ENCODE measurements around the gene RASSF4. TPM values are rescaled to one million over a fixed set of nuclear protein-coding genes. Genes with fewer than 3 reads are reported as not detected.

RASSF4 gene
- total RNA-seq, 1 experiment from 2014 or later = 11.5 TPM

- Histone ChIP-seq H2BK15ac (ENCODE audit: low read depth, low read length) (no peak overlapping the region), H3K79me2 (ENCODE audit: insufficient read depth, low read length) (no peaks in the 10 kb centered on the region), H3K79me1 (ENCODE audit: insufficient read depth, low read depth, low read length, poor library complexity, severe bottlenecking) (no peaks in the 10 kb centered on the region), H3K27me3 (ENCODE audit: insufficient read depth, low read length) (no peaks in the 10 kb centered on the region), H3K9ac (ENCODE audit: extremely low read depth, insufficient read length, low read length) (no peak overlapping the region), H2BK5ac (ENCODE audit: insufficient read length, low read length) (no peak overlapping the region), H3K23me2 (ENCODE audit: insufficient read length, low read depth, low read length, poor library complexity, severe bottlenecking) (peaks cover 4% of the 10 kb centered on the region), H3K4me2 (ENCODE audit: insufficient read depth, insufficient read length, low read length) (no peak overlapping the region), H3K56ac (ENCODE audit: insufficient read length, low read depth, low read length) (no peak overlapping the region), H4K5ac (ENCODE audit: insufficient read length, low read depth, low read length) (no peak overlapping the region), H2BK12ac (ENCODE audit: insufficient read length, low read depth, low read length) (no peak overlapping the region), H3K23ac (ENCODE audit: insufficient read length, low read depth, low read length) (no peak overlapping the region), H2AFZ (ENCODE audit: low read length) (no peak overlapping the region), H4K8ac (replicated peaks; ENCODE audit: insufficient read length, low read depth, low read length) (no peak overlapping the region), H2BK120ac (ENCODE audit: low read depth, low read length, poor library complexity, severe bottlenecking) (no peak overlapping the region), H3K4me1 (ENCODE audit: insufficient read depth, low read length) (peaks cover 10% of the 10 kb centered on the region), H3K9me3 (ENCODE audit: control insufficient read depth, low read depth, low read length) (no peaks in the 10 kb centered on the region), H3K27ac (ENCODE audit: insufficient read length, low read depth, low read length) (no peak overlapping the region), H2AK5ac (ENCODE audit: insufficient read length, low read length) (no peak overlapping the region), H3K4ac (ENCODE audit: low read depth, low read length) (no peak overlapping the region), H3K14ac (ENCODE audit: insufficient read depth, low read length) (no peak overlapping the region), H2BK20ac (ENCODE audit: low read depth, low read length, poor library complexity, severe bottlenecking) (no peak overlapping the region), H4K91ac (ENCODE audit: insufficient read length, low read depth, low read length) (no peak overlapping the region), H3K18ac (ENCODE audit: insufficient read length, low read depth, low read length) (no peak overlapping the region), H3T11ph (ENCODE audit: low read length) (no peak overlapping the region), H4K20me1 (ENCODE audit: control insufficient read depth, insufficient read depth, insufficient read length) (no peaks in the 10 kb centered on the region)
- no peaks in the 10 kb centered on the region; a peak in 1 of 5 replicates for H3K9me3 Mint-ChIP-seq
- H3K27me3 Mint-ChIP-seq (ENCODE audit: low read depth) = peaks cover 3% of the 10 kb centered on the region; the same call in 1 of the 2 replicates
- H3K36me3 Mint-ChIP-seq (ENCODE audit: insufficient read depth in 1 of 3, low read depth in 3 of 3) = peaks cover 5 to 27% (median 16%) of the 10 kb centered on the region in 3 experiments; a peak in 5 of 7 replicates
- 0 out of 5 replicates have a peak overlapping the region, but pooled peaks of 1 of the 2 experiments have one; percentile 17 for H3K4me3 Mint-ChIP-seq
- peak overlapping the region in 1 of 3 experiments; percentile 44; a peak in 2 of 7 replicates for H3K27ac Mint-ChIP-seq
- TF ChIP-seq, protein P1, sequence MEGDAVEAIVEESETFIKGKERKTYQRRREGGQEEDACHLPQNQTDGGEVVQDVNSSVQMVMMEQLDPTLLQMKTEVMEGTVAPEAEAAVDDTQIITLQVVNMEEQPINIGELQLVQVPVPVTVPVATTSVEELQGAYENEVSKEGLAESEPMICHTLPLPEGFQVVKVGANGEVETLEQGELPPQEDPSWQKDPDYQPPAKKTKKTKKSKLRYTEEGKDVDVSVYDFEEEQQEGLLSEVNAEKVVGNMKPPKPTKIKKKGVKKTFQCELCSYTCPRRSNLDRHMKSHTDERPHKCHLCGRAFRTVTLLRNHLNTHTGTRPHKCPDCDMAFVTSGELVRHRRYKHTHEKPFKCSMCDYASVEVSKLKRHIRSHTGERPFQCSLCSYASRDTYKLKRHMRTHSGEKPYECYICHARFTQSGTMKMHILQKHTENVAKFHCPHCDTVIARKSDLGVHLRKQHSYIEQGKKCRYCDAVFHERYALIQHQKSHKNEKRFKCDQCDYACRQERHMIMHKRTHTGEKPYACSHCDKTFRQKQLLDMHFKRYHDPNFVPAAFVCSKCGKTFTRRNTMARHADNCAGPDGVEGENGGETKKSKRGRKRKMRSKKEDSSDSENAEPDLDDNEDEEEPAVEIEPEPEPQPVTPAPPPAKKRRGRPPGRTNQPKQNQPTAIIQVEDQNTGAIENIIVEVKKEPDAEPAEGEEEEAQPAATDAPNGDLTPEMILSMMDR (conservative IDR thresholded peaks at IDR 0.05) = no peak
- DNase-seq = no peak
- H3K4me1 Mint-ChIP-seq = peaks cover 43 to 44% of the 10 kb centered on the region in 2 experiments
- no CpG with 5 or more reads among the region's 6 CpGs for WGBS (ENCODE audit: extremely low coverage, insufficient read length, low lambda C conversion rate)
These were observed 13.3 kb downstream of the RASSF4 start for GRCh38 chr10:44972874-44973306.
